T-helper 2 cell (primary cell): Measurements from ENCODE around the gene ANKRD40.
"Not testable (repeated sequence)": the region's sequence is repeated elsewhere in the genome, so short reads cannot be mapped to it uniquely, and the experiment has no call there.

Source experiments
- DNase-seq, 5 experiments: peaks; one replicate each; pipeline versions ENCODE4 v3.0.0 to v3.0.0-alpha.2; 2012 to 2022

Gene ANKRD40

GRCh38 chr17:50685691-50686493, 21.8 kb downstream of the ANKRD40 start:
- DNase-seq, result no peak

GRCh38 chr17:50685334-50685665, 22.4 kb downstream of the ANKRD40 start:
- DNase-seq, result no peak

- no peak for DNase-seq
These were observed 22.9 kb downstream of the ANKRD40 start for GRCh38 chr17:50684612-50685333.

- DNase-seq, result no peak
These were observed 23.5 kb downstream of the ANKRD40 start for GRCh38 chr17:50684288-50684611.

- DNase-seq, result no peak
These were observed 24.1 kb downstream of the ANKRD40 start for GRCh38 chr17:50683434-50684287.

GRCh38 chr17:50682938-50683337, 24.8 kb downstream of the ANKRD40 start:
- DNase-seq, result no peak

- DNase-seq, result no peak
These were observed 25.3 kb downstream of the ANKRD40 start for GRCh38 chr17:50682441-50682840.

GRCh38 chr17:50681263-50682200, 26.2 kb downstream of the ANKRD40 start:
- peak in 1 of 5 experiments; percentile 10 for DNase-seq

- DNase-seq, result not testable (repeated sequence)
These were observed 27.0 kb downstream of the ANKRD40 start for GRCh38 chr17:50680543-50681262.

- no peak for DNase-seq
These were observed 27.6 kb downstream of the ANKRD40 start for GRCh38 chr17:50680126-50680525.

- no peak for DNase-seq
These were observed 28.6 kb downstream of the ANKRD40 start for GRCh38 chr17:50679008-50679544.

- no peak for DNase-seq
These were observed 29.8 kb downstream of the ANKRD40 start for GRCh38 chr17:50677851-50678375.

GRCh38 chr17:50676065-50676975, 31.4 kb downstream of the ANKRD40 start:
- no peak for DNase-seq

GRCh38 chr17:50675627-50676026, 32.1 kb downstream of the ANKRD40 start:
- DNase-seq, result no peak

- DNase-seq, result no peak
These were observed 32.5 kb downstream of the ANKRD40 start for GRCh38 chr17:50675190-50675589.

- DNase-seq, result no peak
These were observed 34.7 kb downstream of the ANKRD40 start for GRCh38 chr17:50672831-50673551.

- DNase-seq, result no peak
These were observed 35.6 kb downstream of the ANKRD40 start for GRCh38 chr17:50672071-50672470.

GRCh38 chr17:50668838-50669581, 38.7 kb downstream of the ANKRD40 start:
- DNase-seq, result no peak
